HepG2 (cell line): ENCODE data around the gene ATF6. TPM values are rescaled to one million over a fixed set of nuclear protein-coding genes. Genes with fewer than 3 reads are reported as not detected.

Source experiments
- ATAC-seq: fragments of 200-7000 bp; cut with Tn5 transposase; 3 replicates; pipeline ENCODE4 v1.9.1; 2020; ENCODE audit warnings: mild to moderate bottlenecking, moderate library complexity
- BruUV-seq: library from RNA; stranded (reverse); fragments of 400-500 nt; replicated peaks from 2 replicates; lab custom pipeline; 2021; lab: Mats Ljungman, UMichigan
- CTCF ChIA-PET: fragments of 300-600 bp; formaldehyde crosslinking; extraction: SDS; loops from one replicate; lab custom pipeline; 2021; ENCODE audit warnings: low total read pairs, inconsistent platforms, low intra/inter-chr PET ratio; lab: Yijun Ruan, JAX
- POLR2A ChIA-PET: fragments of 350-600 bp; sonication (Branson Sonifier 250); formaldehyde crosslinking; loops from one replicate; lab custom pipeline; 2020; ENCODE audit warnings: antibody characterized with exemption, inconsistent platforms; lab: Yijun Ruan, JAX
- DNase-seq: peaks from one replicate; pipeline ENCODE4 v3.0.0-alpha.2; 2015; ENCODE audit warnings: low spot score
- FAIRE-seq: peaks from 3 replicates; lab custom pipeline; 2011; peaks lifted over from hg19 to GRCh38; lab: Jason Lieb, UNC
- H2AFZ ChIP-seq: one replicate; pipeline ENCODE4 v1.6.1; 2011; ENCODE audit warnings: low read length, inconsistent platforms
- H3K27ac ChIP-seq: fragments of 300-600 bp; 3 replicates; pipeline ENCODE4 v1.8.0; 2011; ENCODE audit warnings: mixed run types, mild to moderate bottlenecking, mixed read lengths, low read length, inconsistent platforms; ENCODE audit not compliant: insufficient read depth; ENCODE audit errors: extremely low read length
- H3K27me3 ChIP-seq, 2 experiments: fragments of 200-600 bp in 1 of 2; 2 replicates in 1 of 2; 3 replicates in 1 of 2; pipeline versions ENCODE4 v1.6.0 to v1.8.0; 2011; ENCODE audit warnings: low read length in 2 of 2, mild to moderate bottlenecking in 2 of 2, moderate library complexity in 2 of 2, inconsistent platforms in 1 of 2; ENCODE audit not compliant: insufficient read depth in 2 of 2, control insufficient read depth in 1 of 2
- H3K36me3 ChIP-seq, 2 experiments: fragments of 200-600 bp in 1 of 2; replicated peaks in 1 of 2; 2 replicates in 1 of 2; 3 replicates in 1 of 2; pipeline versions ENCODE4 v1.5.1 to v1.8.0; 2011; ENCODE audit warnings: low read length in 2 of 2, inconsistent platforms in 1 of 2; ENCODE audit not compliant: insufficient read depth in 2 of 2, control insufficient read depth in 1 of 2
- H3K4me1 ChIP-seq: 2 replicates; pipeline ENCODE4 v1.5.1; 2012; ENCODE audit warnings: low read length, inconsistent platforms; ENCODE audit not compliant: insufficient read depth
- H3K4me2 ChIP-seq: 2 replicates; pipeline ENCODE4 v1.6.0; 2011; ENCODE audit warnings: low read depth, low read length, inconsistent platforms
- H3K4me3 ChIP-seq, 3 experiments: fragments of 200-600 bp in 1 of 3; sonication (generic), shearing (Covaris generic) in 1 of 3; replicated peaks in 1 of 3; 2 replicates each; pipeline ENCODE4 v1.5.1; 2011 to 2016; ENCODE audit warnings: low read length in 3 of 3, inconsistent platforms in 2 of 3, low read depth in 2 of 3, mild to moderate bottlenecking in 2 of 3, control low read depth in 1 of 3, mixed read lengths in 1 of 3; ENCODE audit not compliant: insufficient read depth in 1 of 3
- H3K79me2 ChIP-seq: one replicate; pipeline ENCODE4 v1.6.1; 2011; ENCODE audit warnings: low read length, inconsistent platforms; ENCODE audit not compliant: insufficient read depth
- H3K9ac ChIP-seq: 2 replicates; pipeline ENCODE4 v1.6.0; 2011; ENCODE audit warnings: mild to moderate bottlenecking, low read depth, low read length, inconsistent platforms; ENCODE audit not compliant: insufficient read depth
- H3K9me3 ChIP-seq: 2 replicates; pipeline ENCODE4 v1.5.1; 2012; ENCODE audit warnings: mild to moderate bottlenecking, low read length
- H4K20me1 ChIP-seq: 2 replicates; pipeline ENCODE4 v1.6.0; 2011; ENCODE audit warnings: inconsistent platforms, mild to moderate bottlenecking, low read length, moderate library complexity; ENCODE audit not compliant: insufficient read depth
- MATR3 ChIP-seq: sonication (generic); formaldehyde crosslinking; IDR thresholded peaks from 2 replicates; pipeline ENCODE4 v1.4.0; 2020; ENCODE audit warnings: missing genetic modification reagents
- MEF2D ChIP-seq: sonication (generic); formaldehyde crosslinking; IDR thresholded peaks from 2 replicates; pipeline ENCODE4 v1.5.1; 2020; ENCODE audit warnings: mild to moderate bottlenecking, missing genetic modification reagents
- NFE2L1 ChIP-seq: sonication (generic); formaldehyde crosslinking; IDR thresholded peaks from 2 replicates; pipeline ENCODE4 v1.4.0; 2020; ENCODE audit warnings: missing genetic modification reagents, mild to moderate bottlenecking, borderline replicate concordance
- SALL1 ChIP-seq: sonication (generic); formaldehyde crosslinking; IDR thresholded peaks from 2 replicates; pipeline ENCODE4 v1.8.0; 2022; ENCODE audit warnings: mild to moderate bottlenecking, missing genetic modification reagents
- SMAD3 ChIP-seq: sonication (generic); formaldehyde crosslinking; IDR thresholded peaks from 2 replicates; pipeline ENCODE4 v1.4.0; 2020; ENCODE audit warnings: missing genetic modification reagents
- SNRNP70 ChIP-seq: fragments of 200-400 bp; formaldehyde crosslinking; IDR thresholded peaks from 2 replicates; pipeline ENCODE4 v1.6.1; 2017; ENCODE audit warnings: mild to moderate bottlenecking, low read depth, low read length, moderate library complexity
- SRSF1 ChIP-seq: fragments of 200-400 bp; formaldehyde crosslinking; optimal IDR thresholded peaks from 2 replicates; pipeline ENCODE3; 2017; ENCODE audit warnings: mild to moderate bottlenecking, low read depth, low read length, moderate library complexity
- TCF12 ChIP-seq, 2 experiments: fragments of 450-650 bp in 1 of 2; sonication (generic) in 1 of 2; formaldehyde crosslinking in 1 of 2; IDR thresholded peaks; 2 replicates each; pipeline versions ENCODE4 v1.6.1 to v1.8.0; 2017 to 2022; ENCODE audit warnings: antibody characterized with exemption in 1 of 2, mild to moderate bottlenecking in 1 of 2, missing genetic modification reagents in 1 of 2, moderate library complexity in 1 of 2
- TCF7 ChIP-seq: sonication (generic); IDR thresholded peaks from 2 replicates; pipeline ENCODE4 v1.6.1; 2016; ENCODE audit warnings: antibody characterized with exemption, low read depth
- TRAFD1 ChIP-seq: sonication (generic); formaldehyde crosslinking; IDR thresholded peaks from 2 replicates; pipeline ENCODE4 v1.5.1; 2020; ENCODE audit warnings: missing genetic modification reagents, mild to moderate bottlenecking, borderline replicate concordance
- ZBTB25 ChIP-seq: IDR thresholded peaks from 2 replicates; pipeline ENCODE4 v1.6.1; 2018; ENCODE audit warnings: missing genetic modification reagents
- ZNF138 ChIP-seq: sonication (generic); formaldehyde crosslinking; IDR thresholded peaks from 2 replicates; pipeline ENCODE4 v1.5.0; 2020; ENCODE audit warnings: mild to moderate bottlenecking, low read depth, missing genetic modification reagents
- ZNF747 ChIP-seq: sonication (generic); formaldehyde crosslinking; IDR thresholded peaks from 2 replicates; pipeline ENCODE4 v1.8.1; 2023; ENCODE audit warnings: missing genetic modification reagents, mild to moderate bottlenecking, borderline replicate concordance
- ZNF749 ChIP-seq: sonication (generic); formaldehyde crosslinking; IDR thresholded peaks from 2 replicates; pipeline ENCODE4 v1.8.0; 2022; ENCODE audit warnings: mild to moderate bottlenecking, missing genetic modification reagents, moderate library complexity, borderline replicate concordance
- WGBS: methylation state at CpG from one replicate; pipeline ENCODE4 v1.1.6; 2017; ENCODE audit warnings: low lambda C conversion rate; 5-methylcytosine and 5-hydroxymethylcytosine counted together
- in situ Hi-C: cut with HindIII; loops from 2 replicates; pipeline ENCODE4 v1.10.0; 2017; ENCODE audit warnings: low pct_unique_long_range_greater_than_20kb; ENCODE audit not compliant: extremely low pct_ligation_motif_present
- intact Hi-C: fragments of 100-400 bp; cut with micrococcal nuclease; formaldehyde crosslinking; loops from one replicate; pipeline ENCODE4 v1.10.0; 2022; ENCODE audit not compliant: unreplicated experiment
- polyA plus RNA-seq, 8 experiments: library from polyadenylated mRNA; depleted of rRNA in 3 of 8; stranded (reverse) in 7 of 8; unstranded in 1 of 8; fragments of >200 nt; fragmentation: Illumina TruSeq in 4 of 8; extraction: Trizol in 4 of 8; gene quantifications; 2 replicates each; pipeline versions ENCODE4 v1.2.1 to v1.2.3, GENCODE V29; 2011 to 2016; ENCODE audit warnings: low read depth in 4 of 8, missing spikeins in 1 of 8, mixed read lengths in 1 of 8; ENCODE audit not compliant: insufficient read depth in 1 of 8
- total RNA-seq, 5 experiments: library from RNA; depleted of rRNA; stranded (reverse); fragments of >200 nt; fragmentation: Illumina TruSeq; extraction: Trizol; gene quantifications; 2 replicates each; pipeline ENCODE4 v1.2.3, GENCODE V29; 2016; ENCODE audit warnings: low read depth in 1 of 5

Gene ATF6
- total and polyA plus RNA-seq, 2 of the 13 experiments (the other 11 are each of a cell fraction or from before 2014, with no cell fraction given) = 13.2 to 14.5 TPM

GRCh38 chr1:161791904-161792655 lies 26.0 kb downstream of the ATF6 start:
- ATAC-seq (no peak), FAIRE-seq (no peak), DNase-seq (no peak)
- intact Hi-C loops = loop anchor here (1.0 to 10.0 kb wide), 3 partner anchors 73 to 245 kb away; no protein-coding TSS in a partner anchor
- POLR2A ChIA-PET = interaction anchor here (0.8 kb wide), 1 partner anchor 245 kb away, joined by 3 read pairs; no protein-coding TSS in a partner anchor
- in situ Hi-C loops = loop anchor here (5.0 kb wide), 1 partner anchor 235 kb away; no protein-coding TSS in a partner anchor
- Histone ChIP-seq H3K27me3 (no peaks in the 10 kb centered on the region), H3K4me2 (no peak overlapping the region), H3K4me1 (no peaks in the 10 kb centered on the region), H2AFZ (no peak overlapping the region), H4K20me1 (no peaks in the 10 kb centered on the region), H3K27ac (no peak overlapping the region), H3K9me3 (no peaks in the 10 kb centered on the region), H3K79me2 (no peaks in the 10 kb centered on the region), H3K36me3 (peaks cover 9 to 50% of the 10 kb centered on the region in 2 experiments; a peak in 4 of 5 replicates), H3K4me3 (no peak overlapping the region), H3K9ac (no peak overlapping the region)
- TF ChIP-seq SMAD3 (no peak), SRSF1 (no peak), NFE2L1 (CRISPR knock-in tag) (no peak), TCF7 (no peak), ZNF749 (CRISPR knock-in tag) (no peak), MEF2D (CRISPR knock-in tag) (no peak), SNRNP70 (no peak), MATR3 (CRISPR knock-in tag) (no peak), ZNF138 (CRISPR knock-in tag) (no peak), ZNF747 (CRISPR knock-in tag) (no peak), TCF12 (IDR thresholded peaks at IDR 0.05) (no peak), TCF12 (CRISPR knock-in tag; IDR thresholded peaks at IDR 0.05) (no peak), ZBTB25 (CRISPR knock-in tag) (no peak), SALL1 (CRISPR knock-in tag) (no peak), TRAFD1 (CRISPR knock-in tag) (no peak)
- CTCF ChIA-PET = interaction anchor here (1.3 to 1.9 kb wide), 3 partner anchors 113 to 245 kb away, joined by 4 to 23 read pairs (median 11); no protein-coding TSS in a partner anchor
- no TSS peak for BruUV-seq
- WGBS = 91% methylated on average over 5 of the region's 5 CpGs
